GM21447 (cell line): Measurements from ENCODE around the gene RPH3AL.
"Not testable (repeated sequence)": the region's sequence is repeated elsewhere in the genome, so short reads cannot be mapped to it uniquely, and the experiment has no call there.

Experiments used
- ATAC-seq: cut with Tn5 transposase; IDR thresholded peaks from one replicate; pipeline ENCODE4 v1.9.1; 2021; ENCODE audit not compliant: unreplicated experiment

Gene RPH3AL

GRCh38 chr17:320809-321385, 31.7 kb downstream of the RPH3AL start:
- no peak for ATAC-seq

- no peak for ATAC-seq
These were observed 32.5 kb downstream of the RPH3AL start for GRCh38 chr17:320139-320538.

GRCh38 chr17:319266-319665, 33.3 kb downstream of the RPH3AL start:
- ATAC-seq = no peak

- ATAC-seq = not testable (repeated sequence)
These were observed 35.5 kb downstream of the RPH3AL start for GRCh38 chr17:317070-317469.

- not testable (repeated sequence) for ATAC-seq
These were observed 37.2 kb downstream of the RPH3AL start for GRCh38 chr17:315399-315798.

GRCh38 chr17:314614-314944, 38.0 kb downstream of the RPH3AL start:
- not testable (repeated sequence) for ATAC-seq

- ATAC-seq = no peak
These were observed 38.5 kb downstream of the RPH3AL start for GRCh38 chr17:313911-314613.

- no peak for ATAC-seq
These were observed 39.4 kb downstream of the RPH3AL start for GRCh38 chr17:313231-313630.

- no peak for ATAC-seq
These were observed 40.0 kb downstream of the RPH3AL start for GRCh38 chr17:312476-313148.

- ATAC-seq = no peak
These were observed 41.4 kb downstream of the RPH3AL start for GRCh38 chr17:311119-311782.

GRCh38 chr17:310111-311010, 42.2 kb downstream of the RPH3AL start:
- no peak for ATAC-seq

- no peak for ATAC-seq
These were observed 43.2 kb downstream of the RPH3AL start for GRCh38 chr17:309361-309888.

- ATAC-seq = no peak
These were observed 44.7 kb downstream of the RPH3AL start for GRCh38 chr17:307741-308507.

GRCh38 chr17:307295-307691, 45.3 kb downstream of the RPH3AL start:
- ATAC-seq = no peak

GRCh38 chr17:306536-307294, 45.9 kb downstream of the RPH3AL start:
- no peak for ATAC-seq

- no peak for ATAC-seq
These were observed 46.5 kb downstream of the RPH3AL start for GRCh38 chr17:306116-306515.

- no peak for ATAC-seq
These were observed 47.3 kb downstream of the RPH3AL start for GRCh38 chr17:305090-305976.

- no peak for ATAC-seq
These were observed 48.1 kb downstream of the RPH3AL start for GRCh38 chr17:304461-304860.
